AG20443 (cell line): Measurements from ENCODE around the gene KIFAP3.
"Not testable (repeated sequence)": the region's sequence is repeated elsewhere in the genome, so short reads cannot be mapped to it uniquely, and the experiment has no call there.

Experiments used
- DNase-seq: peaks from one replicate; pipeline ENCODE4 v3.0.0; 2012; ENCODE audit warnings: low spot score, mixed read lengths

The KIFAP3 gene

DNA sequence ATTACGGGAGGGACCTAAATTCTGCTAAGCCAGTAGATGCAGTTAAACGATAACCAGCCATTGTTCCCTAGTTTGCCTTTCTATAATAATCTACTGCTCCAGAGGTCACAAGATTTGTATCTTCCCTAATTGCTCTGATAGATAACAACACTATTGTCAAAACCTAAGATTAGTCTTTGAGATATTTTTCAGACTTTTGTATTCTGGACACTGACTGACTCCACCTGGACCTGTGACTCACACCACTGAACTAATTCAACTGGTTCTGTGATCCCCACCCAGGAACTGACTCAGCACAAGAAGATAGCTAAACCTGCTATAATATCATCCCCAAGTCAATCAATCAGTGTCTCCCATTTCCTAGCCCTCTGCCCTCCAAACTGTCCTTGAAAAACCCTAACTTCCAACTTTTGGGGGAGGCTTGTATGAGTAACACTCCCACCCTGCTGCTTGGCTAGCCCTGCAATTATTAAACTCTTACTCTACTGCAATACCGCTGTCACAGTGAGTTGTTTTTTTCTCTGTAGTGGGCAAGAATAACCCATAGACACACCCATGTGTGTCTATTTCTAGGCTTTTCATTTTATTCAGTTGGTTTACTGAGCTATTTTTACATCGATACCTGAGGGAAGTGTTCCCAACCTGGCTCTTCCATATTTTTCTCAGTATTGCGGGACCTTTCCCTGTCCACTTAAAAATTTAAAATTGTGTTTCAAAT, 11.2 kb downstream of the KIFAP3 start:
- DNase-seq = no peak

DNA sequence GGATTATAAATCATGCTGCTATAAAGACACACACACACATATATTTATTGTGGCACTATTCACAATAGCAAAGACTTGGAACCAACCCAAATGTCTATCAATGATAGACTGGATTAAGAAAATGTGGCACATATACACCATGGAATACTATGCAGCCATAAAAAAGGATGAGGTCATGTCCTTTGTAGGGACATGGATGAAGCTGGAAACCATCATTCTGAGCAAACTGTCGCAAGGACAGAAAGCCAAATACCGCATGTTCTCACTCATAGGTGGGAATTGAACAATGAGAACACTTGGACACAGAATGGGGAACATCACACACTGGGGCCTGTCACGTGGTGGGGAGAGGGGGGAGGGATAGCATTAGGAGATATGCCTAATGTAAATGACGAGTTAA, 12.8 kb downstream of the KIFAP3 start:
- DNase-seq = not testable (repeated sequence)

DNA sequence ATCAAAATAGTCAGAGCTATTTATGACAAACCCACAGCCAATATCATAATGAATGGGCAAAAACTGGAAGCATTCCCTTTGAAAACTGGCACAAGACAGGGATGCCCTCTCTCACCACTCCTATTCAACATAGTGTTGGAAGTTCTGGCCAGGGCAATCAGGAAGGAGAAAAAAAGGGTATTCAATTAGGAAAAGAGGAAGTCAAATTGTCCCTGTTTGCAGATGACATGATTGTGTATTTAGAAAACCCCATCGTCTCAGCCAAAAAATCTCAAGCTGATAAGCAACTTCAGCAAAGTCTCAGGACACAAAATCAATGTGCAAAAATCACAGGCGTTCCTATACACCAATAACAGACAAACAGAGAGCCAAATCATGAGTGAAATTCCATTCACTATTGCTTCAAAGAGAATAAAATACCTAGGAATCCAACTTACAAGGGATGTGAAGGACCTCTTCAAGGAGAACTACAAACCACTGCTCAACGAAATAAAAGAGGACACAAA, 14.4 kb downstream of the KIFAP3 start:
- DNase-seq = not testable (repeated sequence)

DNA sequence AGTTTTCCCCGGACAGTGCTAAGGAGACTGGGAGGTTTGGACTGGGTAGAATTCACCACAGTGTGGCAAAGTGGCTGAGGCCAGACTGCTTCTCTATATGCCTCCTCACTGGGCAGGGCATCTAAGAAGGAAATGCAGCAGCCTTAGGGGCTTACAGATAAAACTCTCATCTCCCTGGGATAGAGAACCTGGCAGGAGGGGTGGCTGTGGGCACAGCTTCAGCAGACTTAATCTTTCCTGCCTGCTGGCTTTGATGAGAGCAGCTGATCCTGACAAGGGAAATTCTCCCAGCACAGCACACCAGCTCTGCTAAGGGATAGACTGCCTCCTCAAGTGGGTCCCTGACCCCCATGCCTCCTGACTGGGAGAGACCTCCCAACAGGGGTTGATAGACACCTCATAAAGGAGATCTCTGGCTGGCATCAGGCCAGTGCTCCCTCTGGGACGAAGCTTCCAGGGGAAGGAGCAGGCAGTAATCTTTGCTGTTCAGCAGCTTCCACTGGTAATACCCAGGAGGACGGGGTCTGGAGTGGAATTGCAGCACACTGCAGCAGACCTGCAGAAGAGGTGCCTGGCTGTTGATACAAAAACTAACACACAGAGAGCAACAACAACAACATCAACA, 25.2 kb downstream of the KIFAP3 start:
- no peak for DNase-seq

DNA sequence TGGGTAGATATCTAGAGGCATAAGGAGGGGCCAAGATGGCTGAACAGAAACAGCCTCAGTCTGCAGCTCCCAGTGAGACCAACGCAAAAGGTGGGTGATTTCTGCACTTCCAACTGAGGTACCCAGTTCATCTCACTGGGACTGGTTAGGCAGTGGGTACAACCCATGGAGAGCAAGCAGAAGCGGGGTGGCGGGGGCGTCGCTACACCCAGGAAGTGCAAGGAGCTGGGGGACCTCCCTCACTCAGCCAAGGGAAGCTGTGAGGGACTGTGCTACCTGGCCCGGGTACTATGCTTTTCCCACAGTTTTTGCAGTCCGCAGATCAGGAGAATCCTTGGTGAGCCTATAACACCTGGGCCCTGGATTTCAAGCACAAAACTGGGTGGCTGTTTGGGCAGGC, 26.0 kb downstream of the KIFAP3 start:
- DNase-seq = no peak

DNA sequence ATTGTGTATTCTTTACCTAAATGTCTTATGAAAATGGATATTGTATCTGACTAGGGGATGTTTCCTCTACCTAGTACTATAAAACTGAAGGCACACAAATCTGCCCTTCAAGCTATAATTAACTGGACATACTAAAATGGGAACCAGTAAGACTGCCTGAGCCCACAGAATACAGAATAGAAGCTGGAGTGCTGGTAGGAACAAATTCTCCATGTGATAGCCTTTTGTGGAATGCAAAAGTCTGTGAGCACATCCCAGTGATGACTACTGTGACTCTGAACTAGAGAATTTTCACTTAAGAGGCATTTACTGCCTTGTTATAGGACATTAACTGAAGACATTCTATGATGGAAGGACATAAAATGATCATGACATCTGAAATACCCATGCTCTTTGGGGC, 30.3 kb downstream of the KIFAP3 start:
- DNase-seq = peak; percentile 7

DNA sequence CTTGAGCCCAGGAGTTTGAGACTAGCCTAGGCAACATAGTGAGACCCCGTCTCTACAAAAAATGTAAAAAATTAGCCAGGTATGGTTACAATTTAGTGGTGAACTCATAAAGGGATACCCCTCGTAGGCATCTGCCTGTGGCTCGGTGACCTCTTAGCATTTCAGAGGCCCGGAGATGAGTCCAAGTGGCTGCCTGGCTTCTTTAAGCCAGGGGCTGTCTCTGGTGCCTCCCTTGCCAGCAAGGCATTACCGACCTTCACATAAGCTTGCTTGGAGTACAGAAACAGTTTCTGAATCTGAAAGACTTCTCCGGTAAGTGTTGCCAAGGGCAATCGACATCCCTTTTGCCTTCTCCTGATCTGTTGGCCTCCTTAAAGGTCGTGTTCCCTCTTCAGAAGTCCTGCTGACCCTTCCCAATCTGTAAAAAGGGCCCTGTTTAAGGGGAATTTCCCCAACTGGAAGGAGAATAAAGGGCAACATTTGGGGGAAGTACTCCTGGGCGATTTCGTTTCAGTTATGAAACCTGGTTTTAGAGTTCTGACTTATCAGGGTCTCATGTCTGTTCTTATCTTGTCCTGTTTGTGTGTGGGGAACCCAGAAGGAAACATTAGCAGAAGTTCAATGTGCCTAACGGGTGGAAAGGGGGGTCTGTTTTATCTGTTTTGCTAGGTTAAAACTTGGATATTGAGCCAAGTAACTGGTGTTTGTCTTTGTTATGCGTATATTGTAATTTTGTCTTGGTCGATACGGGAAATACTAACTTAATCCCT, 32.9 kb downstream of the KIFAP3 start:
- no peak for DNase-seq

DNA sequence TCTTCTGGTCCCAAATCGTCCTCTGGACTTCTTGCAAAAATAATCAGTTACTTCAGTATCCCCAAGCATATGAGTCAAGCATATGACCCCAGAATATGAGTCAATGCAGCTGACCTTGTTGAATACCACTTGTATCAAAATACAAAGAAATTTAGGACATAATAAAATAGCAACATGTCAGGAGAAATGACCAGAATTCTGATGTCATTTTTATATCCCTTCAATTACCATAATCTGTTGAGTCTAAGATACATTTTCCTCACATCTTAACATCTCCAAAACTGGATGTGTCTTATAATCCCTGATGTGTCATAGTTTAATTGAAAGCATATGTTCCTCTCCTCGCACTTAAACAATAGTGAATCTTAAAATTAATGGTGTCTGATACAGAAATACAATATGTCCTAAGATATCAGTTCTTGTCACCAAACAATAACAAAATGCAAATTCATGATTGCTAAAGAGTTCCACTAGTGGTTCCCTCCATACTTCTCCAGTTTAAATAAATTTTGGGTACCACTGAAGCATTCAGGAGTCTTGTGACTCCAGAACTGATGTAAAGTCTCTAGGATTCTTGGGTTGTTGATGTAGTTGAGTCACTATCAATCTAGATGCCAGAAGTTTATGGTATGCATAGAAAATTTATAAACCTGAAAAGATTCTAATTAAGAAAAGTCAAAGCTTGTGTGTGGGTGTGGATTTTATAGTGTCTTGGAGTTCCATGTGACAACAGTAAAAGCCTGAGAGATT, 41.8 kb downstream of the KIFAP3 start:
- DNase-seq = peak; percentile 5

DNA sequence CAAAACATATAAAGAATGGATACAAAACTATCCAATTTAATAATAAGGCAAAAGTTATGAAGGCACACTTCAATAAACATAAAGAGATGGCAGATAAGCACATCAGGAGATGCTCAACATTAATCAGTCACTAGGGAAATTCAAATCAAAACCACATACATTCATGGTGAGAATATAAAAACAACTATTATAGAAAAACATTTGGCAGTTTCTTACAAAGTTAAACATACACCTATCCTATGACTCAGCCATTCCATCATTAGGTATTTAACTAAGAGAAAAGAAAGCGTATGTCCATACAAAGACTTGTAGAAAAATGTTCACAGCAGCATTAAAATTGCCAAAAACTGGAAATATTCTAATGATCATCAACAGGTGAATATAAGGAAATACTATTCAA, 44.3 kb downstream of the KIFAP3 start:
- DNase-seq = no peak

DNA sequence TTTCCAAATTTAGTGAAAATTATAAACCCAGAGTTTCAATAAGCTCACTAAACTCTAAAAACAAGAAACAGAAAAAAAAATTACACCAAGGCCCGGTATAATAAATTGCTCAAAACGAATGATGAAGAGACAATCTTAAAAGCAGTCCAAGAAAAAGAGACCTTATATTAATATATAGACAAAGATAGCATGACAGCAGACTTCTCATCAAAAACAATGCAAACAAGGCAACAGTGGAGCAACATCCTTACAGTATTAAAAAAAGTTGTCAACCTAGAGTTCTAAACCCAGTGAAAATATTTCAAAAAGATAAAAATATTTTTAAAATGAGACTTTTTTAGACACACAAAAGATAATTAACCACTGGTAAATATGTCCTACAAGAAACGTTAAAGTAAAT, 46.7 kb downstream of the KIFAP3 start:
- DNase-seq = no peak

DNA sequence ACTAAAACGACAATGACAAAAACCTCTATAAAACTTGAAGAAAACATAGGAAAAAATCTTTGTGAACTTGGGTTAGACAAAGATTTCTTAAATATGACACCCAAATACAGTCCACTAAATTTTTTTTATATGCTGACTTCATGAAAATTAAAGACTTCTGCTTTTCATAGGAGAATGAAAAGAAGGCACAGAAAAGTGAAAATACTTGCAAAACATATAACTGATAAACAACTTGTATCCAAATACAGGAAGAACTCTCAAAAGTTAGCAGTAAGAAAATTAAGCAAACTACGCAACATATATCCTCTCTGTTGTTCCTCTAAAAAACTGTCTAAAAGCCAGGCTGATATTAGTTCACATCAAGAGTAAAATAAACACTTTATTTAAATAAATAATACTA, 53.6 kb downstream of the KIFAP3 start:
- no peak for DNase-seq

DNA sequence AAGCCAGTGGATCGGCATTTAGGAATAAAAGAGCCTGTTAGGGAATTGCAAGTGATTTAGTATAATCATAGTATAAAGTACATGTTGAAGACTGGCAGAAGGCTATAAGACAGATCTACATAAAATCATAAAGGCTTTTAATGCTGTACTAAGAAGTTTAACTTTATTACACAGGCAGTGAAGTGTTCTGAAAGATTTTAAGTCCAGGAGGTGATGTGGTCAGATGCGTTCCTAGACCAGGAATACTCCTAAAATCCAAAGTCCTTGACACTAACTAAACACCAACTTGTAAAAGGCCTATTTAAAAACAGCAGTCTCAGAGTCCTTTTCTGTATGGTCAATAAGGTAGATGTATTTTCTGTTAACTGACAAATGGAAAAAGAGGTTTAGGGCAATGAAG, 57.0 kb downstream of the KIFAP3 start:
- DNase-seq = no peak

DNA sequence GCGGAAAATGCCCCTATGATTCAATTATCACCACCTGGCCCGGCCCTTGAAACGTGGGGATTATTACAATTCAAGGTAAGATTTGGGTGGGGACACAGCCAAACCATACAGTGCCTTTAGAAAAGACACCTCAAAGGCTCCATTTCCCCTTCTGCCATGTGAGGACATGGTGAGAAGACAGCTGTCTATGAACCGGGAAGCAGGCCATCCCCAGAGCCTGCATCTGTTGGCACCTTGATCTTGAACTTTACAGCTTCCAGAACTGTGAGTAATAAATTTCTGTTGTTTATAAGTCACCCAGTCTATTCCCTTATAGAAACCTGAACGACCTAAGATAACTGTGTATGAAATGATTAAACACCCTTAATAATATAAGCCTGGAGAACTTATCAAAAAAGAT, 61.6 kb downstream of the KIFAP3 start:
- no peak for DNase-seq

DNA sequence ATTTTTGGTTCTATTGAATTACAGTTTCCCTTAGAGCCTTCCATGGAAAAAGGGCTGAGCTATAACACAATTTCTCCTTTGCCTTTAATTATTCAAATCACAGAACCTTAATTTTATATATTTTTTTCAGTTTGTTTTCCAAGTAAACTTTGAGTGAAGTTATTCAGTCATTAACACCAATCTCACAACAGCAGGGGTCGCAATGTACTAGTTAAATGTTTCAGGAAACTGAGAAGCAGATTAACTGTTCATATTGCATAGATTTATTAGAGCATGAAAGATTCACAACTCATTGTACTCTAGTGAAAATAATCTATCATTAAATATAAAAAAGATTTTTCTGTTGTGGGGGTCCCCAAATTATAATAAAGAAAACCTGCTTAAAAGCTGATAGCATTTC, 64.1 kb downstream of the KIFAP3 start:
- DNase-seq = peak; percentile 14

DNA sequence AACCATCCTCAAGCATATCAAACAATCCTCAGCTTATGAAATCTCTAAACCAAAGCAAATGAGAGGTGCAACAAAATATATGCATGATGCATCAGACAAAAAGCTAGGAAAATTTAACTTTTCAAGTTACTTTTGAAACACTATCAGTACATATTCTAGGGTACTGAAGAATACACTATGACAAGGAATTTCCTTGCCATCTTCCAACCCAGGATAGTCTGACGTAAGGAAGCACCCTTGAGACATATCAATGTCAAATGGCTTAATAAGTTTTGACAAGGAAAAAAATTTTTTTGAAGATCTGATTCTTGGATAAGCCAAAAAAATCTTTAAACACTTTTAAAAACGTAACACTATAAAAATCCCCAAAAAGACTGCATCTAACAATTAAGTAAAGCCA, 64.9 kb downstream of the KIFAP3 start:
- no peak for DNase-seq

DNA sequence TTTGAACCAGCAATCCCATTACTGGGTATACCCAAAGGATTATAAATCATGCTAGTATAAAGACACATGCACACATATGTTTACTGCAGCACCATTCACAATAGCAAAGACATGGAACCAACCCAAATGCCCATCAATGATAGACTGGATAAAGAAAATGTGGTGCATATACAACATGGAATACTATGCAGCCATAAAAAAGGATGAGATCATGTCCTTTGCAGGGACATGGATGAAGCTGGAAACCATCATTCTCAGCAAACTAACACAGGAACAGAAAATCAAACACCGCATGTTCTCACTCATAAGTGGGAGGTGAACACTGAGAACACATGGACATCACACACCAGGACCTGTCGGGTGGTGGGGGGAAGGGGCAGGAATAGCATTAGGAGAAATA, 65.8 kb downstream of the KIFAP3 start:
- not testable (repeated sequence) for DNase-seq

DNA sequence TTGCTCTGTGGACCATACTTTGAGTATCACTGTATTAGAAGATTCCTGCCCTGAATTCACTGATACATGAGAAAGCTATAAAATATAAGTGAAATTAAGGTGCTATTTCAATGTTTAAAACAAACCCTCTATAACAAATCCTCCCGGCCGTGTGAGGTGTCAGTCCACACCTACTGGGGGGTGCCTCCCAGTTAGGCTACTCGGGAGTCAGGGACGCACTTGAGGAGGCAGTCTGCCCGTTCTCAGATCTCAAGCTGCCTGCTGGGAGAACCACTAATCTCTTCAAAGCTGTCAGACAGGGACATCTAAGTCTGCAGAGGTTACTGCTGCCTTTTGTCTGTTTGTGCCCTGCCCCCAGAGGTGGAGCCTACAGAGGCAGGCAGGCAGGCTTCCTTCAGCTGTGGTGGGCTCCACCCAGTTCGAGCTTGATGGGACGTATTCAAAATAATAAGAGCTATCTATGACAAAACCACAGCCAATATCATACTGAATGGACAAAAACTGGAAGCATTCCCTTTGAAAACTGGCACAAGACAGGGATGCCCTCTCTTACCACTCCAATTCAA, 71.1 kb downstream of the KIFAP3 start:
- not testable (repeated sequence) for DNase-seq

DNA sequence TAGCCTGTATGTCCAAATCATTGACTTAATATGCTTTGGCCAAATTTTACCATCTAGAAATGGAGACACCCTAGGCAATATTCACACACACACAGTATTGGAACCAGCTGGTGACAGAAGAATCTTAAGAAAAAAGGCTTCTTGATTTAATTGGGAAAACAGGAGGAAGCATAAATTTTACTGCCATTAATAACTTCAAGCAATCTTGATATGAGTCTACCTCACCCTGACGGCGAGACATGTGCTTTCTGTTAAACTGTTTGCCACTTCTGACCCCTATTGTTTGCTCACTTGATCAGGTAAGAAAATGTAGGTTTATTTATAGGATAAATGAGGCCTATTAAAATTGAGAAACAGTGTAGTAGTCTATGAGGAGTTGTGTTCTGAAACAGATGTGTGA, 73.2 kb downstream of the KIFAP3 start:
- DNase-seq = no peak

DNA sequence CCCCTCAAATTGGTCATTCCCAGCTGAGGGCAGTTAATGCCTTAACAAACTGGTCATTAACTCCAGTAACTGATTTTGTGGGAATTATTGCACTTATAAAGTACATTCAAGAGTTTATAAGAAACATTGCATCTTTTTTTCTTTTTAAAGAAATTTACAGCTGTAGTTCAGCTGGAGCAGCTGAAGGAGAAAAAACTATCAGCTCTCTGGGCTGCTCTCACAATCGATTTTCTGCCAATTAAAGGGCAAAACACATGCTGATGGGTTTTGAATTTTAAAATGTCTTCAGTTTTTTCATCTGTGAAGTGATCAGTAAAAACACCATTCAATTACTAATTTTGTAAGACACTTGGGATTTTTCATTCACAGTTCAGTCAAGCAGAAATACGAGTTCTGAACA, 74.7 kb downstream of the KIFAP3 start:
- peak; percentile 9 for DNase-seq

DNA sequence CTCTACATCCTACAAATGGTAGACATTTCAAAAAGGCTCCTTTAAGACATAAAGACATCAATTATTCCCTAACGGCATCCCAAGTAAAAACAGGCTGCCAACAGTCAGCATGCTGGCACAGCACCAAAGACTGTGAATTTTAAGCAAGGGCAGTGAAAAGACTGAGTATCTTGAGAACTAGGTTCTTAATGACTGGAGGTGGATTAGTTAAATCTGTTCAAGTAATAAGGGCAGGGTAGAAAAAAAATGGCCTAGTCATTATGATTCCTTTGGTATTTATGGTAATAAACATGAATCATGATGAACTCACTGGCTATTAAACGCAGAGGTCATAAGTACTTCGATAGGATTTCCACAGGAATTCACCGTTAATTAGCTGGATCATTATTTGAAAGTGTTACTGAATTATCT, 75.2 kb downstream of the KIFAP3 start:
- peak; percentile 50 for DNase-seq

DNA sequence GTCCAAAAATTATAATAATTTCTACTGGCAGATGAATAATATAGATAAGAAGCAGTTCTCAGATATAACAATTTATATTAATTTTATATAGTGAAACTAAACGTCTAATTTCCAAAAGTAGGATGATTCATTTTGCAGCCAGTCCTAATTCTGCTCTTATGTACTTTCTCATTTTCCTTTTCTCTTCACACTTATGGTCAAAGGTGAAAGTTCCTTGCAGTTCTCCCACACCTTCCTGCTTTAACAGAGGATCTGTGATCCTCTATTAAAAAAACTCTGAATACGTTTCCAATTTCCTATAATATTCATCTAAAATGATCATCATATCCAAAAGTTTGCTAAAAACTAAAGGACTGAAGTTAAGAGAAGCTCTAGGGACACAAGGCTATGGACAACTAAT, 78.5 kb downstream of the KIFAP3 start:
- DNase-seq = no peak

DNA sequence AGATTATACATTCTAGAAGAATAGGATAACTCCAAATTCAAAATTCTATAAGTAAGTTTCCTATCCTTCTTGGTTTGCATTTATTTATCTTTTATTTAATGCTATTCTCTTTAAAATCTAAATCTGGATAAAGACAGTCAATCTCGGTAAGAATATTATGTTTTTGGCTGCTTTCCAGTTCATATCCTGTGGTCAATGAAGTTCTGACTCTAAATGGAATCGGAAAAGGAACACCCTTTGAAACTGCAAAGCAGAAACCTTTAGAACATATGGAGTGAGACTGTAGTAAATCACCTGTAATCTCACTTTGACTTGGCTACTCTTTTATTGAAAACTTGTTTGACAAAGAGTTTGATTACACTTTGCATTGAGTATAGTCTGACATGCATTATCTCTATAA, 85.2 kb downstream of the KIFAP3 start:
- no peak for DNase-seq
